ENCODE results near the gene EDNRA. TPM values are rescaled to one million over a fixed set of nuclear protein-coding genes. Genes with fewer than 3 reads are reported as not detected.

The EDNRA gene
- total RNA-seq, 1 experiment from 2014 or later = 2.5 TPM

- TF ChIP-seq, protein P1, sequence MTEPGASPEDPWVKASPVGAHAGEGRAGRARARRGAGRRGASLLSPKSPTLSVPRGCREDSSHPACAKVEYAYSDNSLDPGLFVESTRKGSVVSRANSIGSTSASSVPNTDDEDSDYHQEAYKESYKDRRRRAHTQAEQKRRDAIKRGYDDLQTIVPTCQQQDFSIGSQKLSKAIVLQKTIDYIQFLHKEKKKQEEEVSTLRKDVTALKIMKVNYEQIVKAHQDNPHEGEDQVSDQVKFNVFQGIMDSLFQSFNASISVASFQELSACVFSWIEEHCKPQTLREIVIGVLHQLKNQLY (CRISPR knock-in tag; IDR thresholded peaks at IDR 0.05) = no peak
- TF ChIP-seq, protein P2, sequence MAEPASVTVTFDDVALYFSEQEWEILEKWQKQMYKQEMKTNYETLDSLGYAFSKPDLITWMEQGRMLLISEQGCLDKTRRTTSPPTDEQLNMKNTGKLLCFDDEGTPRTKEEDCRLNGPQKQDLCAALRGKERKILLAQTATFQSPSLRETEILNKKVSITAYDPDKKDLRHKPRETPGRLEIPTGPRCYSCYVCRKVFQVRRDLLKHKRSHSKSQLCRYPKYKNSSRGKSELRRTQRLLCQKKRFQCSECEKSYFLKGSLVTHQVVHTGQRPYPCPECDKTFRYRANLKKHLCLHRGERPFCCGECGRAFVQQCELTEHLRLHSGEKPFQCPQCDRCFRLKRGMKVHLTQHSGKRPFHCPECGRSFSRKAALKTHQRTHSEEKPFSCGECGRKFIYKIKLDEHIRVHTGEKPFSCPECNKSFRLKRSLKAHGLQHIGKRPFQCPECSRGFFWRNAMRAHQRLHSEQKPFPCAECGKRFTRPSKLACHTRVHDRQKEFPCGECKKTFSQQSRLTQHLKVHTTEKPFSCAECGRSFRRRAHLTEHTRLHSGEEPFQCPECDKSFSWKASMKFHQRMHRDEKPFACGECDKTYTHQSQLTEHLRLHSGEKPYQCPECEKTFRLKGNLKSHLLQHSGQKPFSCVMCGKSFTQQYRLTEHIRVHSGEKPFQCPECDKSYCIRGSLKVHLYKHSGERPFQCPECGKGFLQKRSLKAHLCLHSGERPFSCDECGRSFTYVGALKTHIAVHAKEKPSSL (CRISPR knock-in tag; conservative IDR thresholded peaks at IDR 0.05) = no peak
- no peak for TF ChIP-seq OVOL2 (CRISPR knock-in tag; IDR thresholded peaks at IDR 0.05; ENCODE audit: borderline replicate concordance)
- no peak for TF ChIP-seq ZBTB21 (CRISPR knock-in tag; IDR thresholded peaks at IDR 0.05; ENCODE audit: borderline replicate concordance)
- TF ChIP-seq PRRX2 (CRISPR knock-in tag; IDR thresholded peaks at IDR 0.05) = no peak
- TF ChIP-seq KAT7 (CRISPR knock-in tag; IDR thresholded peaks at IDR 0.05; ENCODE audit: borderline replicate concordance) = no peak
- no peak for TF ChIP-seq HMGXB4 (CRISPR knock-in tag; IDR thresholded peaks at IDR 0.05)
- TF ChIP-seq GRHL2 (CRISPR knock-in tag; IDR thresholded peaks at IDR 0.05; ENCODE audit: insufficient replicate concordance, severe bottlenecking) = no peak
- TF ChIP-seq CBFB (CRISPR knock-in tag; IDR thresholded peaks at IDR 0.05; ENCODE audit: low read depth) = no peak
- no peak for TF ChIP-seq ATF6 (CRISPR knock-in tag; IDR thresholded peaks at IDR 0.05)
- no peak for TF ChIP-seq NFE2L1 (CRISPR knock-in tag; IDR thresholded peaks at IDR 0.05)
Observed at GRCh38 chr4:147491086-147491485, 10.2 kb downstream of the EDNRA start (continued).

- CTCF ChIA-PET = no interaction called here
- H3K27me3 Mint-ChIP-seq (ENCODE audit: low read depth) = no peaks in the 10 kb centered on the region; the same call in 1 of the 2 replicates
- DNase-seq (ENCODE audit: low spot score) = no peak
- H3K27ac Mint-ChIP-seq = no peak overlapping the region
- POLR2A ChIA-PET = no interaction called here
- H3K36me3 Mint-ChIP-seq = no peaks in the 10 kb centered on the region
- peaks cover 6% of the 10 kb centered on the region; the same call in 1 of the 2 replicates for H3K4me1 Mint-ChIP-seq
- H3K4me3 Mint-ChIP-seq = no peak overlapping the region
- ATAC-seq = no peak
- TF ChIP-seq, protein P1 (CRISPR knock-in tag; IDR thresholded peaks at IDR 0.05) = no peak
- no peak for TF ChIP-seq HMGA2 (CRISPR knock-in tag; IDR thresholded peaks at IDR 0.05)
- TF ChIP-seq HMGXB4 (CRISPR knock-in tag; IDR thresholded peaks at IDR 0.05) = no peak
- no peaks in the 10 kb centered on the region for H3K9me3 Mint-ChIP-seq
Observed at GRCh38 chr4:147492306-147492705, 11.4 kb downstream of the EDNRA start.

- peaks cover 6% of the 10 kb centered on the region; the same call in 1 of the 2 replicates for H3K4me1 Mint-ChIP-seq
- no peaks in the 10 kb centered on the region for H3K9me3 Mint-ChIP-seq
- H3K4me3 Mint-ChIP-seq = no peak overlapping the region
- no peaks in the 10 kb centered on the region; the same call in 1 of the 2 replicates for H3K27me3 Mint-ChIP-seq (ENCODE audit: low read depth)
- no peak for ATAC-seq
- no peaks in the 10 kb centered on the region for H3K36me3 Mint-ChIP-seq
- ChIA-PET CTCF (no interaction called here), POLR2A (no interaction called here)
- H3K27ac Mint-ChIP-seq = no peak overlapping the region
- DNase-seq (ENCODE audit: low spot score) = no peak
- TF ChIP-seq ZNF423 (CRISPR knock-in tag; IDR thresholded peaks at IDR 0.05) (no peak), TEAD4 (CRISPR knock-in tag; IDR thresholded peaks at IDR 0.05) (no peak), ZNF138 (CRISPR knock-in tag; conservative IDR thresholded peaks at IDR 0.05) (no peak), USF2 (CRISPR knock-in tag; IDR thresholded peaks at IDR 0.05) (no peak)
- TF ChIP-seq, protein P3, sequence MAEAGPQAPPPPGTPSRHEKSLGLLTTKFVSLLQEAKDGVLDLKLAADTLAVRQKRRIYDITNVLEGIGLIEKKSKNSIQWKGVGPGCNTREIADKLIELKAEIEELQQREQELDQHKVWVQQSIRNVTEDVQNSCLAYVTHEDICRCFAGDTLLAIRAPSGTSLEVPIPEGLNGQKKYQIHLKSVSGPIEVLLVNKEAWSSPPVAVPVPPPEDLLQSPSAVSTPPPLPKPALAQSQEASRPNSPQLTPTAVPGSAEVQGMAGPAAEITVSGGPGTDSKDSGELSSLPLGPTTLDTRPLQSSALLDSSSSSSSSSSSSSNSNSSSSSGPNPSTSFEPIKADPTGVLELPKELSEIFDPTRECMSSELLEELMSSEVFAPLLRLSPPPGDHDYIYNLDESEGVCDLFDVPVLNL (CRISPR knock-in tag; IDR thresholded peaks at IDR 0.05; ENCODE audit: borderline replicate concordance, low read depth) = no peak
- TF ChIP-seq, protein P2 (CRISPR knock-in tag; conservative IDR thresholded peaks at IDR 0.05) = no peak
- TF ChIP-seq, protein P1 (CRISPR knock-in tag; IDR thresholded peaks at IDR 0.05) = no peak
Observed at GRCh38 chr4:147492761-147493160, 11.9 kb downstream of the EDNRA start.

All from WTC11 (cell line).